K562 (cell line): Measurements from ENCODE around the gene SCYL3.

ENCODE experiments used
- CTCF ChIP-seq, 3 experiments: IDR thresholded peaks in 2 of 3; conservative IDR thresholded peaks in 1 of 3; 2 replicates each; pipeline ENCODE4 v1.5.1; 2011 to 2012; ENCODE audit warnings: low read length in 3 of 3, mild to moderate bottlenecking in 3 of 3, control low read depth in 2 of 3, improper control_type of control experiment in 1 of 3, inconsistent platforms in 1 of 3, low read depth in 1 of 3, mixed read lengths in 1 of 3, moderate library complexity in 1 of 3; ENCODE audit not compliant: insufficient read depth in 2 of 3
- E2F3 ChIP-seq: fragments of 250-450 bp; sonication (Bioruptor Pico); IDR thresholded peaks from 2 replicates; pipeline ENCODE4 v1.4.0; 2020; ENCODE audit warnings: mild to moderate bottlenecking
- GATA2 ChIP-seq: sonication (generic); formaldehyde crosslinking; IDR thresholded peaks from 2 replicates; pipeline ENCODE4 v1.4.0; 2020; ENCODE audit warnings: mild to moderate bottlenecking, missing genetic modification reagents
- POLR2A ChIP-seq: fragments of 450-650 bp; conservative IDR thresholded peaks from 2 replicates; pipeline ENCODE4 v1.6.1; 2016
- POLR2AphosphoS5 ChIP-seq: IDR thresholded peaks from 2 replicates; pipeline ENCODE4 v1.6.1; 2011; ENCODE audit warnings: mild to moderate bottlenecking, low read depth, low read length, moderate library complexity; ENCODE audit not compliant: control insufficient read depth, insufficient read depth

- TF ChIP-seq CTCF (IDR thresholded peaks at IDR 0.05 in 2 of 3, conservative IDR thresholded peaks at IDR 0.05 in 1 of 3; ENCODE audit: insufficient read depth in 2 of 3, low read depth in 1 of 3, low read length in 3 of 3) (no peak), POLR2A (no peak), POLR2AphosphoS5 (no peak), E2F3 (CRISPR knock-in tag) (no peak), GATA2 (CRISPR knock-in tag) (no peak)
These were observed 13.2 kb upstream of the SCYL3 start for GRCh38 chr1:169906938-169907337.
